Ishikawa (cell line): ENCODE measurements around the gene SPOUT1.

Source experiments
- CREB1 ChIP-seq: IDR thresholded peaks from 2 replicates; pipeline ENCODE4 v1.6.1; 2012; ENCODE audit warnings: low read depth
- RAD21 ChIP-seq: IDR thresholded peaks from 2 replicates; pipeline ENCODE4 v1.6.1; 2012; ENCODE audit warnings: low read depth
- TAF1 ChIP-seq: IDR thresholded peaks from 2 replicates; pipeline ENCODE4 v1.6.1; 2012; ENCODE audit warnings: low read depth, mild to moderate bottlenecking
- TCF12 ChIP-seq: IDR thresholded peaks from 2 replicates; pipeline ENCODE4 v1.6.1; 2012; ENCODE audit warnings: low read depth
- ZBTB7A ChIP-seq: IDR thresholded peaks from 2 replicates; pipeline ENCODE4 v1.6.1; 2012; ENCODE audit warnings: low read depth
- TF ChIP-seq, protein P1 (sequence below): IDR thresholded peaks from 2 replicates; pipeline ENCODE4 v1.6.1; 2012

The SPOUT1 gene

DNA sequence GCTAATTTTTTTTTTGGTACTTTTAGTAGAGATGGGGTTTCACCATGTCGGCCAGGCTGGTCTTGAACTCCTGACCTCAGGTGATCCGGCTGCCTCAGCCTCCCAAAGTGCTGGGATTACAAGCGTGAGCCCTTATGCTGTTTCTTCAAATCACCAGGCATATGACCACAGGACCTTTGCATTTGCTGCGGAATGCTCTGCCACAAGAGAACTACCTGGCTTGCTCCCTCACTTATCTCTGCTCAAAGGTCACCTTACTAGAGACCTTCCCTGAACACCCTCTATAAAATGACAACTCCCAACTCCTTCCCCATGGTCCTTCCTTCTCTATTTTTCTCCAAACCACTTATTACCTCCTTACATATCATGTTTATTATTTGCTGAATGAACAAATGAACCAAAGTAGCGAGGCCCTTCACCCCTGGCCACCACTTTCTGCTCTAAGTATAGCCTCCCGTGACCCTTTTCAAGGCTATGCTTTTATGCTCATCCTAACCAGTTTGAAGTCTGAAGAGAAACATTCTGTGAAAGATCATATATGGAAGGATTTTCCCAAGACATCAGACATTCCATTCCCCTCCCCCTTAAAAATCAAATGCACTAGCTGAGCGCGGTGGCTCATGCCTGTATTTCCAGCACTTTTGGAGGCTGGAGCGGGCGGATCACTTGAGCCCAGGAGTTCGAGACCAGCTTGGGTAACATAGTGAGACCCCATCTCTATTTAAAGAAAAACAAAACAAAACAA, 59.1 kb downstream of the SPOUT1 start:
- TF ChIP-seq, protein P1, sequence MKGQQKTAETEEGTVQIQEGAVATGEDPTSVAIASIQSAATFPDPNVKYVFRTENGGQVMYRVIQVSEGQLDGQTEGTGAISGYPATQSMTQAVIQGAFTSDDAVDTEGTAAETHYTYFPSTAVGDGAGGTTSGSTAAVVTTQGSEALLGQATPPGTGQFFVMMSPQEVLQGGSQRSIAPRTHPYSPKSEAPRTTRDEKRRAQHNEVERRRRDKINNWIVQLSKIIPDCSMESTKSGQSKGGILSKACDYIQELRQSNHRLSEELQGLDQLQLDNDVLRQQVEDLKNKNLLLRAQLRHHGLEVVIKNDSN: no peak
- TF ChIP-seq TAF1 (no peak), CREB1 (no peak), RAD21 (no peak), ZBTB7A (no peak), TCF12 (no peak)
